Measurements from ENCODE around the gene ST6GAL1. TPM values are rescaled to one million over a fixed set of nuclear protein-coding genes. Genes with fewer than 3 reads are reported as not detected.
"Not testable (repeated sequence)": the region's sequence is repeated elsewhere in the genome, so short reads cannot be mapped to it uniquely, and the experiment has no call there.

ST6GAL1 gene
- total and polyA plus RNA-seq, 2 of the 13 experiments (the other 11 are each of a cell fraction or from before 2014, with no cell fraction given) = 79.9 to 164 TPM

GRCh38 chr3:186969607-186970006 is 39.3 kb downstream of the ST6GAL1 start:
- Histone ChIP-seq H3K9me3 (ENCODE audit: low read length) (no peaks in the 10 kb centered on the region), H3K79me2 (ENCODE audit: insufficient read depth, low read length) (no peaks in the 10 kb centered on the region), H3K4me2 (ENCODE audit: low read depth, low read length) (no peak overlapping the region), H3K27ac (ENCODE audit: extremely low read length, insufficient read depth, low read length) (no peak overlapping the region), H3K4me3 (replicated peaks in 1 of 3; ENCODE audit: insufficient read depth in 1 of 3, low read depth in 2 of 3, low read length in 3 of 3) (no peak overlapping the region), H3K36me3 (replicated peaks in 1 of 2; ENCODE audit: control insufficient read depth in 1 of 2, insufficient read depth in 2 of 2, low read length in 2 of 2) (no peaks in the 10 kb centered on the region), H2AFZ (ENCODE audit: low read length) (no peak overlapping the region), H3K9ac (ENCODE audit: insufficient read depth, low read depth, low read length) (no peak overlapping the region), H4K20me1 (ENCODE audit: insufficient read depth, low read length) (no peaks in the 10 kb centered on the region), H3K27me3 (ENCODE audit: control insufficient read depth in 1 of 2, insufficient read depth in 2 of 2, low read length in 2 of 2) (no peaks in the 10 kb centered on the region), H3K4me1 (ENCODE audit: insufficient read depth, low read length) (peaks cover 26% of the 10 kb centered on the region)
- FAIRE-seq = no peak
- no peak for ATAC-seq
- no peak for DNase-seq (ENCODE audit: low spot score)
- ChIA-PET POLR2A (no interaction called here), CTCF (ENCODE audit: low intra/inter-chr PET ratio, low total read pairs) (no interaction called here)
- no peak for TF ChIP-seq ZNF768 (CRISPR knock-in tag; IDR thresholded peaks at IDR 0.05)
- TF ChIP-seq ZNF292 (CRISPR knock-in tag; IDR thresholded peaks at IDR 0.05; ENCODE audit: borderline replicate concordance, low read depth) = no peak
- no peak for TF ChIP-seq ZFP90 (CRISPR knock-in tag; IDR thresholded peaks at IDR 0.05; ENCODE audit: borderline replicate concordance)
- TF ChIP-seq ELF4 (CRISPR knock-in tag; IDR thresholded peaks at IDR 0.05; ENCODE audit: borderline replicate concordance) = no peak
- no peak for TF ChIP-seq SMYD3 (CRISPR knock-in tag; IDR thresholded peaks at IDR 0.05)
- TF ChIP-seq GPBP1L1 (CRISPR knock-in tag; IDR thresholded peaks at IDR 0.05) = no peak
- no peak for TF ChIP-seq EZH2 (conservative IDR thresholded peaks at IDR 0.05; ENCODE audit: low read depth, low read length)
- no peak for TF ChIP-seq SIN3A (IDR thresholded peaks at IDR 0.05; ENCODE audit: borderline replicate concordance, low read depth, low read length)
- no peak for TF ChIP-seq MIER3 (CRISPR knock-in tag; IDR thresholded peaks at IDR 0.05; ENCODE audit: borderline replicate concordance)
- no peak for TF ChIP-seq ZNF503 (CRISPR knock-in tag; IDR thresholded peaks at IDR 0.05)
- TF ChIP-seq MXD1 (CRISPR knock-in tag; IDR thresholded peaks at IDR 0.05) = no peak
- no peak for TF ChIP-seq KLF9 (CRISPR knock-in tag; IDR thresholded peaks at IDR 0.05; ENCODE audit: low read depth)
- WGBS (ENCODE audit: low lambda C conversion rate) = 94% methylated on average over 7 of the region's 7 CpGs
- in situ Hi-C loops (cut with HindIII; ENCODE audit: extremely low pct_ligation_motif_present, low pct_unique_long_range_greater_than_20kb) = no loop called here
- BruUV-seq (replicated peaks) = no TSS peak
- intact Hi-C loops (cut with micrococcal nuclease; ENCODE audit: unreplicated experiment) = no loop called here

- peaks cover 41% of the 10 kb centered on the region for H3K4me1 ChIP-seq (ENCODE audit: insufficient read depth, low read length)
- FAIRE-seq; ATAC-seq; H3K27me3 ChIP-seq (ENCODE audit: control insufficient read depth in 1 of 2, insufficient read depth in 2 of 2, low read length in 2 of 2); H3K9me3 ChIP-seq (ENCODE audit: low read length); H3K36me3 ChIP-seq (replicated peaks in 1 of 2; ENCODE audit: control insufficient read depth in 1 of 2, insufficient read depth in 2 of 2, low read length in 2 of 2); CTCF ChIA-PET (ENCODE audit: low intra/inter-chr PET ratio, low total read pairs); DNase-seq (ENCODE audit: low spot score); H3K27ac ChIP-seq (ENCODE audit: extremely low read length, insufficient read depth, low read length); BruUV-seq (replicated peaks); POLR2A ChIA-PET; H3K79me2 ChIP-seq (ENCODE audit: insufficient read depth, low read length); H2AFZ ChIP-seq (ENCODE audit: low read length); H3K4me3 ChIP-seq (replicated peaks in 1 of 3; ENCODE audit: insufficient read depth in 1 of 3, low read depth in 2 of 3, low read length in 3 of 3); H4K20me1 ChIP-seq (ENCODE audit: insufficient read depth, low read length); in situ Hi-C loops (cut with HindIII; ENCODE audit: extremely low pct_ligation_motif_present, low pct_unique_long_range_greater_than_20kb); H3K9ac ChIP-seq (ENCODE audit: insufficient read depth, low read depth, low read length); H3K4me2 ChIP-seq (ENCODE audit: low read depth, low read length); intact Hi-C loops (cut with micrococcal nuclease; ENCODE audit: unreplicated experiment): not testable (repeated sequence)
- WGBS (ENCODE audit: low lambda C conversion rate) = 99% methylated on average over 10 of the region's 10 CpGs
Observed at GRCh38 chr3:186971106-186971505, 40.8 kb downstream of the ST6GAL1 start.

Measured in HepG2 (cell line).